Chondrocyte (in vitro differentiated cells): Measurements from ENCODE around the gene MFAP1. TPM values are rescaled to one million over a fixed set of nuclear protein-coding genes. Genes with fewer than 3 reads are reported as not detected.

Experiments
- DNase-seq: peaks from one replicate; pipeline ENCODE4 v3.0.0; 2021; ENCODE audit warnings: mixed read lengths, low spot score
- H3K27ac Mint-ChIP-seq: one replicate; pipeline ENCODE4 v1.8.0; 2021; ENCODE audit warnings: mild to moderate bottlenecking, moderate library complexity, mixed read lengths; ENCODE audit not compliant: unreplicated experiment
- H3K27me3 Mint-ChIP-seq: 2 replicates; pipeline ENCODE4 v1.8.0; 2021; ENCODE audit warnings: low read depth, mixed read lengths
- H3K36me3 Mint-ChIP-seq: 2 replicates; pipeline ENCODE4 v1.8.0; 2021; ENCODE audit warnings: low read depth, mixed read lengths
- H3K4me1 Mint-ChIP-seq: 2 replicates; pipeline ENCODE4 v1.8.0; 2021; ENCODE audit warnings: low read depth, mild to moderate bottlenecking, mixed read lengths
- H3K4me3 Mint-ChIP-seq: one replicate; pipeline ENCODE4 v1.8.0; 2021; ENCODE audit warnings: mild to moderate bottlenecking, moderate library complexity, mixed read lengths; ENCODE audit not compliant: unreplicated experiment
- H3K9me3 Mint-ChIP-seq: 2 replicates; pipeline ENCODE4 v1.8.0; 2021; ENCODE audit warnings: low read depth, mixed read lengths
- CTCF ChIP-seq: fragments of 200-600 bp; sonication (generic); IDR thresholded peaks from 2 replicates; pipeline ENCODE4 v1.5.0; 2021; ENCODE audit warnings: antibody characterized with exemption, mild to moderate bottlenecking, moderate library complexity
- total RNA-seq: library from RNA; stranded (reverse); gene quantifications from 3 replicates; pipeline ENCODE4 v1.2.1, GENCODE V29; 2021

The MFAP1 gene
- total RNA-seq, 1 donor from 2014 or later, result 26.2 TPM

GRCh38 chr15:43789409-43789808 lies 35.1 kb downstream of the MFAP1 start:
- no peaks in the 10 kb centered on the region for H3K27me3 Mint-ChIP-seq
- H3K9me3 Mint-ChIP-seq, result no peaks in the 10 kb centered on the region
- TF ChIP-seq CTCF, result no peak
- H3K27ac Mint-ChIP-seq, result no peak overlapping the region
- no peak overlapping the region for H3K4me3 Mint-ChIP-seq
- peaks cover 18% of the 10 kb centered on the region for H3K4me1 Mint-ChIP-seq
- no peak for DNase-seq
- H3K36me3 Mint-ChIP-seq, result peaks cover 14% of the 10 kb centered on the region

- H3K9me3 Mint-ChIP-seq, result no peaks in the 10 kb centered on the region
- H3K4me3 Mint-ChIP-seq, result no peak overlapping the region
- H3K27ac Mint-ChIP-seq, result no peak overlapping the region
- TF ChIP-seq CTCF, result no peak
- DNase-seq, result no peak
- H3K27me3 Mint-ChIP-seq, result no peaks in the 10 kb centered on the region
- H3K36me3 Mint-ChIP-seq, result peaks cover under 1% of the 10 kb centered on the region
- H3K4me1 Mint-ChIP-seq, result peaks cover 19% of the 10 kb centered on the region
Measured at GRCh38 chr15:43779016-43779415, 45.5 kb downstream of the MFAP1 start.

GRCh38 chr15:43777267-43777914 lies 47.1 kb downstream of the MFAP1 start:
- no peaks in the 10 kb centered on the region for H3K9me3 Mint-ChIP-seq
- H3K36me3 Mint-ChIP-seq, result peaks cover 5% of the 10 kb centered on the region
- peaks cover 19% of the 10 kb centered on the region for H3K4me1 Mint-ChIP-seq
- peak overlapping the region; percentile 94 for H3K27ac Mint-ChIP-seq
- DNase-seq, result no peak
- peak; percentile 96 for TF ChIP-seq CTCF
- peak overlapping the region; percentile 84 for H3K4me3 Mint-ChIP-seq
- H3K27me3 Mint-ChIP-seq, result no peaks in the 10 kb centered on the region

- no peaks in the 10 kb centered on the region for H3K9me3 Mint-ChIP-seq
- peaks cover 7% of the 10 kb centered on the region for H3K36me3 Mint-ChIP-seq
- H3K27me3 Mint-ChIP-seq, result no peaks in the 10 kb centered on the region
- H3K27ac Mint-ChIP-seq, result peak within 1 kb of the TSS; percentile 94
- TF ChIP-seq CTCF, result no peak
- DNase-seq, result no peak
- peak within 1 kb of the TSS; percentile 84 for H3K4me3 Mint-ChIP-seq
- peaks cover 21% of the 10 kb centered on the region for H3K4me1 Mint-ChIP-seq
Measured at GRCh38 chr15:43776718-43777266, 47.7 kb downstream of the MFAP1 start, which contains the start of gene ELL3. TSS of gene ELL3 (minus strand) at chr15:43776966. CDS start at chr15:43776901, 65 bp downstream.

GRCh38 chr15:43776101-43776717 lies 48.3 kb downstream of the MFAP1 start:
- no peak for TF ChIP-seq CTCF
- peaks cover 22% of the 10 kb centered on the region for H3K4me1 Mint-ChIP-seq
- peak overlapping the region; percentile 66 for H3K27ac Mint-ChIP-seq
- H3K9me3 Mint-ChIP-seq, result no peaks in the 10 kb centered on the region
- DNase-seq, result no peak
- peak overlapping the region; percentile 84 for H3K4me3 Mint-ChIP-seq
- H3K36me3 Mint-ChIP-seq, result peaks cover 10% of the 10 kb centered on the region
- no peaks in the 10 kb centered on the region for H3K27me3 Mint-ChIP-seq
